Suprapubic skin (tissue), 4 donors: Measurements from ENCODE around the gene IGFBP4. TPM values are rescaled to one million over a fixed set of nuclear protein-coding genes. Genes with fewer than 3 reads are reported as not detected.
A peak's percentile ranks its signal among the peaks of the same experiment; 100 is the strongest.

Experiments used
- DNase-seq, 2 donors: peaks; one replicate each; pipeline ENCODE4 v3.0.0-alpha.2; 2019; ENCODE audit warnings: low spot score in 2 of 2
- H3K27ac ChIP-seq: fragments of 200-600 bp; sonication (generic); one replicate; pipeline ENCODE4 v1.5.1; 2019
- H3K27me3 ChIP-seq: fragments of 200-600 bp; sonication (generic); one replicate; pipeline ENCODE4 v1.5.1; 2019
- H3K36me3 ChIP-seq: fragments of 200-600 bp; sonication (generic); one replicate; pipeline ENCODE4 v1.5.1; 2019
- H3K4me1 ChIP-seq: fragments of 200-600 bp; sonication (generic); one replicate; pipeline ENCODE4 v1.5.1; 2019
- H3K4me3 ChIP-seq: fragments of 200-600 bp; sonication (generic); one replicate; pipeline ENCODE4 v1.5.1; 2019; ENCODE audit warnings: mild to moderate bottlenecking
- H3K9me3 ChIP-seq: fragments of 200-600 bp; sonication (generic); one replicate; pipeline ENCODE4 v1.5.1; 2019
- EP300 ChIP-seq: sonication (generic); formaldehyde crosslinking; IDR thresholded peaks from one replicate; pipeline ENCODE4 v1.6.1; 2017; ENCODE audit warnings: antibody characterized with exemption
- POLR2A ChIP-seq, 2 donors: fragments of 450-650 bp; IDR thresholded peaks; one replicate each; pipeline ENCODE4 v1.6.1; 2017; ENCODE audit warnings: antibody characterized with exemption in 2 of 2, mild to moderate bottlenecking in 2 of 2, moderate library complexity in 2 of 2
- POLR2AphosphoS5 ChIP-seq, 3 donors: sonication (generic); formaldehyde crosslinking; IDR thresholded peaks; one replicate each; pipeline ENCODE4 v1.6.1; 2017; ENCODE audit warnings: antibody characterized with exemption in 3 of 3
- WGBS: methylation state at CpG from one replicate; pipeline ENCODE4 v1.1.5; 2018; 5-methylcytosine and 5-hydroxymethylcytosine counted together
- total RNA-seq, 4 donors: library from RNA; depleted of rRNA; stranded (reverse); fragments of >200 nt; gene quantifications; one replicate each; pipeline ENCODE4 v1.1.0, GENCODE V29; 2016
- TF ChIP-seq, protein P1 (sequence below), 2 donors: fragments of 200-600 bp in 1 of 2; fragments of 450-650 bp in 1 of 2; sonication (generic) in 1 of 2; IDR thresholded peaks; one replicate each; pipeline ENCODE4 v1.5.1; 2016 to 2019; ENCODE audit warnings: antibody characterized with exemption in 2 of 2, mild to moderate bottlenecking in 1 of 2, moderate library complexity in 1 of 2

Gene IGFBP4
- total RNA-seq, 4 donors from 2014 or later = 45.0 to 88.8 (median 74.6) TPM

DNA sequence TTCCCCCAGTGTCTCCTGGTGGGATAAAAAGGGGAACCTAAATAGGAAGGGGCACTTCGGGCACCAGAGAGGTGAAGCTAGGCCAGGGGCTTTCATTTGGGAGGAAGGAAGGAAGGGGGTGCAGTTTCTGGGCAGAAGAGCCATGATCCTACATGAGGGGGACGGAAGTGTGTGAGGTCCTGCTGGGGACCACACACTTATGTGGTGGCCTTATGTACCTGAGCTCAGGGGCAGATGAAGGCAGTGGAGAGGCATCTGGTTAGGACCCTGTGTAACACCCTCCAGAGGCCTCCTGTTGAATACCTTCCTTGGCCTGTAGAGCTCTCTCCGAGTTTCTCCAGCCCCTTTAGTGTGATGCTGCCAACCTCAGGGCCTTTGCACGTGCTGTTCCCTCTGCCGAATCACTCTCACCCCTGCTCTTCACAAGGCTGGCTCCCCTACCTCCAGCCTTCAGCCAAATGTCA lies 21.2 kb downstream of the IGFBP4 start:
- H3K27ac ChIP-seq = no peak overlapping the region
- no peaks in the 10 kb centered on the region for H3K9me3 ChIP-seq
- DNase-seq = no peak
- no peaks in the 10 kb centered on the region for H3K36me3 ChIP-seq
- H3K27me3 ChIP-seq = no peaks in the 10 kb centered on the region
- peaks cover 33% of the 10 kb centered on the region for H3K4me1 ChIP-seq
- H3K4me3 ChIP-seq = no peak overlapping the region
- WGBS = 84% methylated on average over 5 of the region's 5 CpGs
- TF ChIP-seq POLR2AphosphoS5 (IDR thresholded peaks at IDR 0.05) = no peak
- TF ChIP-seq EP300 = no peak
- no peak for TF ChIP-seq POLR2A (IDR thresholded peaks at IDR 0.05)
- TF ChIP-seq, protein P1, sequence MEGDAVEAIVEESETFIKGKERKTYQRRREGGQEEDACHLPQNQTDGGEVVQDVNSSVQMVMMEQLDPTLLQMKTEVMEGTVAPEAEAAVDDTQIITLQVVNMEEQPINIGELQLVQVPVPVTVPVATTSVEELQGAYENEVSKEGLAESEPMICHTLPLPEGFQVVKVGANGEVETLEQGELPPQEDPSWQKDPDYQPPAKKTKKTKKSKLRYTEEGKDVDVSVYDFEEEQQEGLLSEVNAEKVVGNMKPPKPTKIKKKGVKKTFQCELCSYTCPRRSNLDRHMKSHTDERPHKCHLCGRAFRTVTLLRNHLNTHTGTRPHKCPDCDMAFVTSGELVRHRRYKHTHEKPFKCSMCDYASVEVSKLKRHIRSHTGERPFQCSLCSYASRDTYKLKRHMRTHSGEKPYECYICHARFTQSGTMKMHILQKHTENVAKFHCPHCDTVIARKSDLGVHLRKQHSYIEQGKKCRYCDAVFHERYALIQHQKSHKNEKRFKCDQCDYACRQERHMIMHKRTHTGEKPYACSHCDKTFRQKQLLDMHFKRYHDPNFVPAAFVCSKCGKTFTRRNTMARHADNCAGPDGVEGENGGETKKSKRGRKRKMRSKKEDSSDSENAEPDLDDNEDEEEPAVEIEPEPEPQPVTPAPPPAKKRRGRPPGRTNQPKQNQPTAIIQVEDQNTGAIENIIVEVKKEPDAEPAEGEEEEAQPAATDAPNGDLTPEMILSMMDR (IDR thresholded peaks at IDR 0.05) = no peak

DNA sequence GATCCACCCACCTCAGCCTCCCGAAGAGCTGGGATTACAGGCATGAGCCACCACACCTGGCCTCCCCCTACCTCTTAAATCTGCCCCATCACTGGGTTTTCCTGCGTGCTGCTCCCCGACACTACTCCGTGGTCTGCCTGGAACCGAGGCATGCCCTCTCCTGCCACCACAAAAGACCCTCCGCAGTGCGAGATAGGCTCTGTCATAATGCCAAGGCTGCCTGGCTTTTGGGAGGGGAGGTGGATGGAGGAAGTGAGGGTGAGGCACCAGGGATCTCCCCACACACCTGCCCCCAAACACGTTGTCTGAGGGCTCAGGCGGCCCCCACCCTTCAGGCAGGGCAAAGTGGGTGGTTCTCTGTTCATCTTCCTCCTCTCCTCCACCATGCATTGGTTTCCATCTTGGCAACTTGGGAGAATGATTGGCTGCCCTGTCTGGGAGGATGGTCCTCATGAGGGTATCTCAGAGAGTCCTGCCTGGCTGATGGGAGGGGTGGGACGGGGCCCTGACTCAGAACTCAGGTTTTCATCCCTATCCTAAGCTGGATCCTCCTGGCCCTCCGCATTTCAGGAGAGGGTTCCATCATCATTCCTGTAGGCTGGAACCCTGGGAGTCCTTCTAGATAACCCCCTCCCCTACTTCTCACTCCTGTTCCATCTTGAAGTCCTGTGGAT lies 23.2 kb downstream of the IGFBP4 start:
- 86% methylated on average over 11 of the region's 11 CpGs for WGBS
- no peak overlapping the region for H3K4me3 ChIP-seq
- peaks cover 18% of the 10 kb centered on the region for H3K4me1 ChIP-seq
- H3K27me3 ChIP-seq = no peaks in the 10 kb centered on the region
- no peak overlapping the region for H3K27ac ChIP-seq
- no peaks in the 10 kb centered on the region for H3K36me3 ChIP-seq
- H3K9me3 ChIP-seq = no peaks in the 10 kb centered on the region
- TF ChIP-seq, protein P1 (IDR thresholded peaks at IDR 0.05) = no peak
- TF ChIP-seq POLR2AphosphoS5 (IDR thresholded peaks at IDR 0.05) = no peak
- no peak for TF ChIP-seq EP300
- no peak for TF ChIP-seq POLR2A (IDR thresholded peaks at IDR 0.05)
- DNase-seq = no peak

DNA sequence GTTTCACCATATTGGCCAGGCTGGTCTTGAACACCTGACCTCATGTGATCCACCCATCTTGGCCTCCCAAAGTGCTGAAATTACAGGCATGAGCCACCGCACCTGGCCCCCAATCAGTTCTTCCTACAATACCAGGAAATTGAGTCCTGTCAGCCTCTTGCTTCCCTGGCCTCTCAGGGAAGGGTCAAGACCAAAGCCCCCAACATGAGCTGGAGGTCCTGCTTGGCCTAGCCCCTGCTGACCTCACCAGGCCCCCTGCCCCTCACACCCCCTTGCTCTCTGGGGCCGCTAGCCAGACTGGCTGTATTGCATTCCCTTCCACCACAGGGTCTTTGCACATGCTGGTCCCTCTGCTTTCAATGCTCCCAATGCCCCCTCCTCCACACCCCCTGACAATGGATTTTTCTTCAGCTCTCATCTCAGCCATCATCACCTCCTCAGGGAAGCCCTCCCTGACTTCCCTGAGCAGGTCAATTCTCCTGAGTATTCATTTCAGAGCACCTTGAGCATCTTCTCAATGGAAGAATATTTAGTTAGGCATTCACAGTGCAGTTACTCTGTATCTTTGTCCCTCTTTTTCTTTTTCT lies 24.1 kb downstream of the IGFBP4 start:
- Histone ChIP-seq H3K27ac (no peak overlapping the region), H3K4me3 (no peak overlapping the region), H3K27me3 (no peaks in the 10 kb centered on the region), H3K9me3 (no peaks in the 10 kb centered on the region), H3K36me3 (no peaks in the 10 kb centered on the region), H3K4me1 (peaks cover 15% of the 10 kb centered on the region)
- peak in 1 of 2 donors; percentile 57 for DNase-seq
- 86% methylated on average over 2 of the region's 2 CpGs for WGBS
- no peak for TF ChIP-seq EP300
- no peak for TF ChIP-seq POLR2AphosphoS5 (IDR thresholded peaks at IDR 0.05)
- TF ChIP-seq POLR2A (IDR thresholded peaks at IDR 0.05) = no peak
- TF ChIP-seq, protein P1 (IDR thresholded peaks at IDR 0.05) = no peak

DNA sequence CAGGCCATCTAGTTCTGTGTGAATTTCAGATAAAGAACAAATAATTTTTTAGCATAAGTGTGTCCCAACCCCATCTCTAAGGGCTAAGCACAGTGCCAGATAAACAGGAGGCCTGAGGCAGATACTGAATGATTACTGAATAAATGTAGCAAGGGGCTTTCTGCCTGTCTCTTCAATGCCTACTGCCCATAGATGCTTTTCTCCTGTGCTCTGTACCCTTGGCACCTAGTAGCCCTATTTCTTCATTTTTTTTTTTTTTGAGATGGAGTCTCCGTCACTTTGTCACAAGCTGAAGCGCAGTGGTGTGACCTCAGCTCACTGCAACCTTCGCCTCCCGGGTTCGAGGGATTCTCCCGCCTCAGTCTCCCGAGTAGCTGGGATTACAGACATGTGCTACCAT lies 25.3 kb downstream of the IGFBP4 start:
- peaks cover 9% of the 10 kb centered on the region for H3K4me1 ChIP-seq
- 91% methylated on average over 7 of the region's 7 CpGs for WGBS
- no peak overlapping the region for H3K4me3 ChIP-seq
- no peak for DNase-seq
- no peak overlapping the region for H3K27ac ChIP-seq
- H3K9me3 ChIP-seq = no peaks in the 10 kb centered on the region
- TF ChIP-seq POLR2A (IDR thresholded peaks at IDR 0.05) = no peak
- TF ChIP-seq EP300 = no peak
- TF ChIP-seq, protein P1 (IDR thresholded peaks at IDR 0.05) = no peak
- no peak for TF ChIP-seq POLR2AphosphoS5 (IDR thresholded peaks at IDR 0.05)
- H3K36me3 ChIP-seq = no peaks in the 10 kb centered on the region
- H3K27me3 ChIP-seq = no peaks in the 10 kb centered on the region

DNA sequence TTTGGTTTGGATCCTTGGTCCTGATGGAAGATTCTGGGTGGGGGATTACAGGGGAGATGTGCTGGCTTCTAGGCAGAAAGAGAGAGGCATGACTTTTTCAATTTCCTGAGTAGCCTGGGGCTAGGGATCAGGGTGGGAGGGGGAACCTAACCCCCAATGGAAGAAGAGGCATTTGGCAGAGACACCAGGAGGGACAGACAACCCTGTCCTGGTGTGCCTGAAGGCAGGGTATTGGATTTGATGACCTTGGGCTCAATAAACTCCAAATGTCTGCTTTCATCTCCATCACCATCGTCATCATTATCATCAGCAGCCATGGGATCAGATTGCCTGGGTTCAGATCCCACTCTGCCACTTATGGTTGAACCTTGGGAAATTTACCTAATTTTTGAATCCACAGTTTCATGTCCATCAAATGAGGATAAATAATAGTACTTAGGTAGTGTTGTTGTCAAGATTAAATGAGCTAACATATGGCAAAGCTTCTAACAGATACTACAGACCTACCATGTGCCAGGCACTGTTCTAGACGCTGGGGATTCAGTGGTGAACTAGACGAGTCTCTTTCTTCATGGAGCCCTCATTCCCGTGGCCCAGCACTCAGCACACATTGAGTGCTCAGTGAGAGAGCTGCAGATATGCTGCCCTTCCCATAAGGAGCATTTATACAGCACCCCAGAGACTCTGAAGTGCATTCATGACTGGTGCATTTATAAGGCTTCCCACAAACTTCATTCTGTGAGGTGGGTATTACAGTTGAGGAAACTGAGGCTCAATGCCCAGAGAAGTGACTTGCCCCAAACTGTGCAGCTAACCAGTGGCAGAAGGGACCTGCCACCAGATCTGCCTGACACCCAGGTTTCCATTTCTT lies 26.8 kb downstream of the IGFBP4 start:
- WGBS = 68% methylated on average over 4 of the region's 4 CpGs
- DNase-seq = no peak

More for the DNA sequence above, 26.8 kb downstream of the IGFBP4 start:
- no peaks in the 10 kb centered on the region for H3K9me3 ChIP-seq
- peaks cover 9% of the 10 kb centered on the region for H3K4me1 ChIP-seq
- TF ChIP-seq EP300 (no peak), POLR2A (IDR thresholded peaks at IDR 0.05) (no peak), POLR2AphosphoS5 (IDR thresholded peaks at IDR 0.05) (no peak)
- TF ChIP-seq, protein P1 (IDR thresholded peaks at IDR 0.05) = no peak
- no peak overlapping the region for H3K4me3 ChIP-seq
- no peaks in the 10 kb centered on the region for H3K36me3 ChIP-seq
- H3K27ac ChIP-seq = no peak overlapping the region
- H3K27me3 ChIP-seq = no peaks in the 10 kb centered on the region
